Fibroblast of lung (primary cell): ENCODE data around the gene IL17B.

Source experiments
- CTCF ChIP-seq, 2 donors: IDR thresholded peaks in 1 of 2; conservative IDR thresholded peaks in 1 of 2; 1 replicate in 1 of 2; 2 replicates in 1 of 2; pipeline ENCODE4 v1.5.1; 2011 to 2012; ENCODE audit warnings: low read length in 2 of 2, control low read depth in 1 of 2, inconsistent platforms in 1 of 2, low read depth in 1 of 2, mild to moderate bottlenecking in 1 of 2
- EZH2 ChIP-seq: IDR thresholded peaks from 2 replicates; pipeline ENCODE4 v1.5.1; 2012; ENCODE audit warnings: low read length, control low read depth, mild to moderate bottlenecking; ENCODE audit errors: missing control alignments

- TF ChIP-seq CTCF (conservative IDR thresholded peaks at IDR 0.05 in 1 of 2, IDR thresholded peaks at IDR 0.05 in 1 of 2; ENCODE audit: low read depth in 1 of 2, low read length in 2 of 2), result no peak
- no peak for TF ChIP-seq EZH2
Observed at GRCh38 chr5:149375434-149375833, 3.7 kb downstream of the IL17B start.
